Measurements from ENCODE around the gene RAB26. TPM values are rescaled to one million over a fixed set of nuclear protein-coding genes. Genes with fewer than 3 reads are reported as not detected.

The RAB26 gene
- total RNA-seq, 2 donors from 2014 or later: 1.8 to 5.1 TPM

GRCh38 chr16:2179107-2179501 lies 30.7 kb downstream of the RAB26 start:
- Histone ChIP-seq H3K27me3 (replicated peaks; ENCODE audit: insufficient read depth) (no peaks in the 10 kb centered on the region), H3K4me1 (replicated peaks) (no peaks in the 10 kb centered on the region), H3K36me3 (peaks cover 0 to 4% of the 10 kb centered on the region in 2 donors), H3K4me3 (no peak overlapping the region), H3K9me3 (no peaks in the 10 kb centered on the region), H3K27ac (no peak overlapping the region)
- TF ChIP-seq CTCF (IDR thresholded peaks at IDR 0.05) (no peak), POLR2A (IDR thresholded peaks at IDR 0.05) (no peak), POLR2AphosphoS5 (IDR thresholded peaks at IDR 0.05) (no peak)
- intact Hi-C loops (cut with DNase I): no loop called here
- WGBS: 31% methylated on average over 48 of the region's 50 CpGs
- DNase-seq (ENCODE audit: low spot score): no peak

DNA sequence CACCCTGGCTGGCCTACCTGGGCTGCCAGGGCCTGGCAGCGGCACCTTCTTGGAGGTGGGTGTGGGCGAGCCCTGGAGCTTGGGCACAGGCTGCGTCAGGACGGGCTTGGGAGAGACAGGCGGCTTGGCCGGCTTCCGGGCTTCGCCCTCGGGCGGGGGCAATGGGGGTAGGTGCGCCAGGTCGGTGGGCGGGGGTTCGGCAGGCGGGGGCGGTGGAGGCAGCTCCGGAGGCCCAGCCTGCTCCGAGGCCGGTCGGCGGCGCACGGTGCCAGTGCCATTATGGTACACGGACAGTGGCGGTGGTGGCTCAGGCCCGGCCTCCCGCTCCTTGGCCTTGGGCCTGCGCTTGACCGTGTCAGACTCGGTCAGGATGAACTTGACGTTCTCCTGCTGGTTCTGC lies 31.2 kb downstream of the RAB26 start:
- 91% methylated on average over 27 of the region's 31 CpGs for WGBS
- no peak for DNase-seq (ENCODE audit: low spot score)
- intact Hi-C loops (cut with DNase I): no loop called here
- H3K9me3 ChIP-seq: no peaks in the 10 kb centered on the region
- no peak overlapping the region for H3K27ac ChIP-seq
- no peaks in the 10 kb centered on the region for H3K27me3 ChIP-seq (replicated peaks; ENCODE audit: insufficient read depth)
- peaks cover 0 to 4% of the 10 kb centered on the region in 2 donors for H3K36me3 ChIP-seq
- H3K4me3 ChIP-seq: no peak overlapping the region
- H3K4me1 ChIP-seq (replicated peaks): no peaks in the 10 kb centered on the region
- no peak for TF ChIP-seq POLR2AphosphoS5 (IDR thresholded peaks at IDR 0.05)
- TF ChIP-seq CTCF (IDR thresholded peaks at IDR 0.05): no peak
- no peak for TF ChIP-seq POLR2A (IDR thresholded peaks at IDR 0.05)

GRCh38 chr16:2180461-2180860 lies 32.0 kb downstream of the RAB26 start:
- no peak overlapping the region for H3K4me3 ChIP-seq
- H3K36me3 ChIP-seq: peaks cover 0 to 4% of the 10 kb centered on the region in 2 donors
- no peak for DNase-seq (ENCODE audit: low spot score)
- no peaks in the 10 kb centered on the region for H3K27me3 ChIP-seq (replicated peaks; ENCODE audit: insufficient read depth)
- no peak overlapping the region for H3K27ac ChIP-seq
- intact Hi-C loops (cut with DNase I): no loop called here
- no peak for TF ChIP-seq POLR2A (IDR thresholded peaks at IDR 0.05)
- TF ChIP-seq POLR2AphosphoS5 (IDR thresholded peaks at IDR 0.05): no peak
- TF ChIP-seq CTCF (IDR thresholded peaks at IDR 0.05): no peak
- WGBS: 95% methylated on average over 39 of the region's 43 CpGs
- H3K4me1 ChIP-seq (replicated peaks): no peaks in the 10 kb centered on the region
- no peaks in the 10 kb centered on the region for H3K9me3 ChIP-seq

GRCh38 chr16:2180962-2181923 lies 32.8 kb downstream of the RAB26 start:
- no peaks in the 10 kb centered on the region for H3K27me3 ChIP-seq (replicated peaks; ENCODE audit: insufficient read depth)
- TF ChIP-seq POLR2AphosphoS5 (IDR thresholded peaks at IDR 0.05) (no peak), CTCF (IDR thresholded peaks at IDR 0.05) (no peak), POLR2A (IDR thresholded peaks at IDR 0.05) (no peak)
- DNase-seq (ENCODE audit: low spot score): no peak
- no peak overlapping the region for H3K4me3 ChIP-seq
- no peaks in the 10 kb centered on the region for H3K36me3 ChIP-seq
- 84% methylated on average over 37 of the region's 46 CpGs for WGBS
- H3K27ac ChIP-seq: no peak overlapping the region
- H3K4me1 ChIP-seq (replicated peaks): no peaks in the 10 kb centered on the region
- H3K9me3 ChIP-seq: no peaks in the 10 kb centered on the region
- intact Hi-C loops (cut with DNase I): no loop called here

DNA sequence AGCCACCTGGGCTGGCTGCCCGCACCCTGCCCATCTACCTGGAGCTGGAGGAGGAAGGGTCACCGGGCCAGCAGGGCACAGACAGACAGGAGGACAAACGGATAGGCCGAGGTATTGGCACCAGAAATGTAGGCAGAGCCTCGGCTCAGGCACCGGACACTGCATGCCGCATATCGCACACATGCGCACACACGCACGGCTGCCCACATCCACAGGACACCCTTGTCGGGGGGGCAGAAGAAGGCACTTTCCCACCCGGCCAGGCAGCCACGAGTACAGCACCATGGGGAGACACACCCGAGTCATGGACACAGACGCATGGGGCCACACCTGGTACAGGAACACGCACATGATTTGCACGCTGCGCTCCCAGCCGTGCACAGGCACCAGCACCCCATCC lies 33.5 kb downstream of the RAB26 start:
- DNase-seq (ENCODE audit: low spot score): no peak
- TF ChIP-seq POLR2AphosphoS5 (IDR thresholded peaks at IDR 0.05) (no peak), CTCF (IDR thresholded peaks at IDR 0.05) (no peak), POLR2A (IDR thresholded peaks at IDR 0.05) (no peak)
- intact Hi-C loops (cut with DNase I): no loop called here
- Histone ChIP-seq H3K4me3 (no peak overlapping the region), H3K27me3 (replicated peaks; ENCODE audit: insufficient read depth) (no peaks in the 10 kb centered on the region), H3K9me3 (no peaks in the 10 kb centered on the region), H3K36me3 (no peaks in the 10 kb centered on the region), H3K4me1 (replicated peaks) (no peaks in the 10 kb centered on the region), H3K27ac (no peak overlapping the region)
- 93% methylated on average over 20 of the region's 20 CpGs for WGBS
